WTC11 (cell line): Measurements from ENCODE around the gene MYNN. TPM values are rescaled to one million over a fixed set of nuclear protein-coding genes. Genes with fewer than 3 reads are reported as not detected.

ENCODE experiments used
- ATAC-seq: fragments of 200-7000 bp; cut with Tn5 transposase; 2 replicates; pipeline ENCODE4 v1.10.0; 2021; ENCODE audit warnings: mild to moderate bottlenecking, moderate library complexity
- CTCF ChIA-PET: fragments of 300-600 bp; sonication (Branson Sonifier 250); formaldehyde crosslinking; loops from one replicate; lab custom pipeline; 2021; ENCODE audit warnings: antibody characterized with exemption; lab: Charles Lee
- POLR2A ChIA-PET: fragments of 350-600 bp; sonication (Branson Sonifier 250); formaldehyde crosslinking; loops from one replicate; lab custom pipeline; 2021; ENCODE audit warnings: antibody characterized with exemption; lab: Charles Lee
- DNase-seq: peaks from one replicate; pipeline ENCODE4 v3.0.0; 2021; ENCODE audit warnings: low spot score
- H3K27ac Mint-ChIP-seq: 2 replicates; pipeline ENCODE4 v1.8.0; 2021; ENCODE audit warnings: mixed read lengths
- H3K27me3 Mint-ChIP-seq: 2 replicates; pipeline ENCODE4 v1.8.0; 2021; ENCODE audit warnings: low read depth, mild to moderate bottlenecking, moderate library complexity, mixed read lengths
- H3K36me3 Mint-ChIP-seq: 2 replicates; pipeline ENCODE4 v1.8.0; 2021; ENCODE audit warnings: mixed read lengths
- H3K4me1 Mint-ChIP-seq: 2 replicates; pipeline ENCODE4 v1.8.0; 2022; ENCODE audit warnings: mixed read lengths
- H3K4me3 Mint-ChIP-seq: 2 replicates; pipeline ENCODE4 v1.8.0; 2021; ENCODE audit warnings: mild to moderate bottlenecking, moderate library complexity, mixed read lengths
- H3K9me3 Mint-ChIP-seq: 2 replicates; pipeline ENCODE4 v1.8.0; 2021; ENCODE audit warnings: mixed read lengths
- EMX1 ChIP-seq: fragments of 250-450 bp; sonication (Bioruptor Pico); IDR thresholded peaks from 2 replicates; pipeline ENCODE4 v1.8.0; 2021; ENCODE audit warnings: mild to moderate bottlenecking
- ETV6 ChIP-seq: sonication (generic); formaldehyde crosslinking; IDR thresholded peaks from 2 replicates; pipeline ENCODE4 v1.8.1; 2022; ENCODE audit warnings: mild to moderate bottlenecking, missing genetic modification reagents
- FOXJ3 ChIP-seq: sonication (generic); formaldehyde crosslinking; IDR thresholded peaks from 2 replicates; pipeline ENCODE4 v1.9.0; 2021; ENCODE audit warnings: missing genetic modification reagents, mild to moderate bottlenecking, borderline replicate concordance
- NR3C1 ChIP-seq: sonication (generic); formaldehyde crosslinking; conservative IDR thresholded peaks from 2 replicates; pipeline ENCODE4 v1.8.1; 2023; ENCODE audit warnings: low read depth, mild to moderate bottlenecking, missing genetic modification reagents
- TCF7 ChIP-seq: sonication (generic); formaldehyde crosslinking; IDR thresholded peaks from 2 replicates; pipeline ENCODE4 v1.8.0; 2022; ENCODE audit warnings: mild to moderate bottlenecking, low read depth, missing genetic modification reagents, moderate library complexity
- TEAD1 ChIP-seq: sonication (generic); formaldehyde crosslinking; IDR thresholded peaks from 2 replicates; pipeline ENCODE4 v1.8.0; 2022; ENCODE audit warnings: mild to moderate bottlenecking, missing genetic modification reagents
- ZNF121 ChIP-seq: sonication (generic); formaldehyde crosslinking; IDR thresholded peaks from 2 replicates; pipeline ENCODE4 v1.8.0; 2023; ENCODE audit warnings: missing genetic modification reagents
- ZNF232 ChIP-seq: sonication (generic); formaldehyde crosslinking; IDR thresholded peaks from 2 replicates; pipeline ENCODE4 v1.8.0; 2022; ENCODE audit warnings: mild to moderate bottlenecking, missing genetic modification reagents
- total RNA-seq: library from RNA; stranded (reverse); gene quantifications from 3 replicates; pipeline ENCODE4 v1.2.3, GENCODE V29; 2021
- TF ChIP-seq, protein P1 (sequence below): sonication (generic); formaldehyde crosslinking; IDR thresholded peaks from 2 replicates; pipeline ENCODE4 v1.8.0; 2022; ENCODE audit warnings: missing genetic modification reagents
- TF ChIP-seq, protein P2 (sequence below): fragments of 250-450 bp; sonication (Bioruptor Pico); IDR thresholded peaks from 2 replicates; pipeline ENCODE4 v2.1.2; 2022; ENCODE audit warnings: mild to moderate bottlenecking, moderate library complexity
- TF ChIP-seq, protein P3 (sequence below): fragments of 250-450 bp; sonication (Bioruptor Pico); IDR thresholded peaks from 2 replicates; pipeline ENCODE4 v1.9.0; 2021; ENCODE audit warnings: mild to moderate bottlenecking
- TF ChIP-seq, protein P4 (sequence below): sonication (generic); formaldehyde crosslinking; IDR thresholded peaks from 2 replicates; pipeline ENCODE4 v1.8.0; 2022; ENCODE audit warnings: mild to moderate bottlenecking, missing genetic modification reagents
- TF ChIP-seq, protein P5 (sequence below): sonication (generic); formaldehyde crosslinking; IDR thresholded peaks from 2 replicates; pipeline ENCODE4 v1.8.1; 2022; ENCODE audit warnings: mild to moderate bottlenecking, missing genetic modification reagents, moderate library complexity, borderline replicate concordance
- TF ChIP-seq, protein P6 (sequence below): sonication (generic); formaldehyde crosslinking; IDR thresholded peaks from 2 replicates; pipeline ENCODE4 v1.8.1; 2022; ENCODE audit warnings: low read depth, missing genetic modification reagents, borderline replicate concordance
- TF ChIP-seq, protein P7 (sequence below): fragments of 250-450 bp; sonication (Bioruptor Pico); conservative IDR thresholded peaks from 2 replicates; pipeline ENCODE4 v1.9.0; 2021; ENCODE audit warnings: mild to moderate bottlenecking
- TF ChIP-seq, protein P8 (sequence below): fragments of 250-450 bp; sonication (Bioruptor Pico); IDR thresholded peaks from 2 replicates; pipeline ENCODE4 v1.9.0; 2021; ENCODE audit warnings: moderate library complexity, mild to moderate bottlenecking, inconsistent platforms, borderline replicate concordance

Gene MYNN
- total RNA-seq, 1 experiment from 2014 or later, result 14.3 TPM

DNA sequence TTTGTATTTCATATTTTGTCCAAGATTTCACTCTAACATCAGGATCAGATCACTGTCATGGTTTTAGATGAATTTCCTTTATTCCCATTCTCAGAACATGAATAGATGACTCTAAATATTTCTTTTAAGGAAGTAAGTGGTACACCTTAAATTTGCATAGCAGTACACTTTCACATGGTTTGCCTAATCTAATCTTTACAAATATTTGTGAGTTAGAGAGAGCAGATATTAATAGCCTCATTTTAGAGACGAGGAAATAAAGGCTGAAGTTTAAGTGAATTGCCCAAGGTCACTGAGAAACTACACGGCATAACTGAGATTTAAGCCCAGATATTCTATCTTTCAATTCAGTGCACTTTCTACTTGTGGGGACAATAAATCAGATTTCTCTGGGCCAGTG lies 22.5 kb upstream of the MYNN start (continued):
- no peak for TF ChIP-seq EMX1

DNA sequence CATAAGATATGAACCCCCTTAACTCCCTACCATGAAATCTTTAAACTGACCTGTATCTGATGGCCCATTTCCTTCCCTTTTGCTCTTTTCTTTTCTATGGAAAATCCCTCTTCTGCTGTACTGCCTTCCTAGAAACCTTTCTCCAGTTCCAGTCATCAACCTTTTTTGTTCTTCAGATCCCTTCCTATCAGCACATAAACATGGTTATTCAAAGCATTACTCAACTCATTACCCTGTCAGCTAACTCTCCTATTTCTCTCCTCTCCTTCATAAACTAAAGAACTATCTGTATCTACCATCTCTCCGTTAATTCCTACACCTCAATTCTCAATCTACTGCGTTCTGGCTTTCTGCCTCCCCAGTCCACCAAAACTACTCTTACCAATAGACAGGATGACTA lies 21.3 kb upstream of the MYNN start:
- DNase-seq (no peak), ATAC-seq (no peak)
- Mint-ChIP-seq H3K4me3 (no peak overlapping the region), H3K4me1 (peaks cover 7% of the 10 kb centered on the region), H3K27me3 (no peaks in the 10 kb centered on the region), H3K27ac (no peak overlapping the region), H3K9me3 (no peaks in the 10 kb centered on the region), H3K36me3 (no peaks in the 10 kb centered on the region)
- TF ChIP-seq, protein P1, sequence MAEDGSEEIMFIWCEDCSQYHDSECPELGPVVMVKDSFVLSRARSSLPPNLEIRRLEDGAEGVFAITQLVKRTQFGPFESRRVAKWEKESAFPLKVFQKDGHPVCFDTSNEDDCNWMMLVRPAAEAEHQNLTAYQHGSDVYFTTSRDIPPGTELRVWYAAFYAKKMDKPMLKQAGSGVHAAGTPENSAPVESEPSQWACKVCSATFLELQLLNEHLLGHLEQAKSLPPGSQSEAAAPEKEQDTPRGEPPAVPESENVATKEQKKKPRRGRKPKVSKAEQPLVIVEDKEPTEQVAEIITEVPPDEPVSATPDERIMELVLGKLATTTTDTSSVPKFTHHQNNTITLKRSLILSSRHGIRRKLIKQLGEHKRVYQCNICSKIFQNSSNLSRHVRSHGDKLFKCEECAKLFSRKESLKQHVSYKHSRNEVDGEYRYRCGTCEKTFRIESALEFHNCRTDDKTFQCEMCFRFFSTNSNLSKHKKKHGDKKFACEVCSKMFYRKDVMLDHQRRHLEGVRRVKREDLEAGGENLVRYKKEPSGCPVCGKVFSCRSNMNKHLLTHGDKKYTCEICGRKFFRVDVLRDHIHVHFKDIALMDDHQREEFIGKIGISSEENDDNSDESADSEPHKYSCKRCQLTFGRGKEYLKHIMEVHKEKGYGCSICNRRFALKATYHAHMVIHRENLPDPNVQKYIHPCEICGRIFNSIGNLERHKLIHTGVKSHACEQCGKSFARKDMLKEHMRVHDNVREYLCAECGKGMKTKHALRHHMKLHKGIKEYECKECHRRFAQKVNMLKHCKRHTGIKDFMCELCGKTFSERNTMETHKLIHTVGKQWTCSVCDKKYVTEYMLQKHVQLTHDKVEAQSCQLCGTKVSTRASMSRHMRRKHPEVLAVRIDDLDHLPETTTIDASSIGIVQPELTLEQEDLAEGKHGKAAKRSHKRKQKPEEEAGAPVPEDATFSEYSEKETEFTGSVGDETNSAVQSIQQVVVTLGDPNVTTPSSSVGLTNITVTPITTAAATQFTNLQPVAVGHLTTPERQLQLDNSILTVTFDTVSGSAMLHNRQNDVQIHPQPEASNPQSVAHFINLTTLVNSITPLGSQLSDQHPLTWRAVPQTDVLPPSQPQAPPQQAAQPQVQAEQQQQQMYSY (CRISPR knock-in tag), result no peak
- TF ChIP-seq, protein P2, sequence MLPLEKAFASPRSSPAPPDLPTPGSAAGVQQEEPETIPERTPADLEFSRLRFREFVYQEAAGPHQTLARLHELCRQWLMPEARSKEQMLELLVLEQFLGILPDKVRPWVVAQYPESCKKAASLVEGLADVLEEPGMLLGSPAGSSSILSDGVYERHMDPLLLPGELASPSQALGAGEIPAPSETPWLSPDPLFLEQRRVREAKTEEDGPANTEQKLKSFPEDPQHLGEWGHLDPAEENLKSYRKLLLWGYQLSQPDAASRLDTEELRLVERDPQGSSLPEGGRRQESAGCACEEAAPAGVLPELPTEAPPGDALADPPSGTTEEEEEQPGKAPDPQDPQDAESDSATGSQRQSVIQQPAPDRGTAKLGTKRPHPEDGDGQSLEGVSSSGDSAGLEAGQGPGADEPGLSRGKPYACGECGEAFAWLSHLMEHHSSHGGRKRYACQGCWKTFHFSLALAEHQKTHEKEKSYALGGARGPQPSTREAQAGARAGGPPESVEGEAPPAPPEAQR (CRISPR knock-in tag), result no peak
- TF ChIP-seq TCF7 (CRISPR knock-in tag) (no peak), NR3C1 (CRISPR knock-in tag) (no peak), ETV6 (no peak)
- CTCF ChIA-PET, result no interaction called here
- POLR2A ChIA-PET, result interaction anchor here (0.6 kb wide), 1 partner anchor 287 kb away, joined by 3 read pairs; no protein-coding TSS in a partner anchor

DNA sequence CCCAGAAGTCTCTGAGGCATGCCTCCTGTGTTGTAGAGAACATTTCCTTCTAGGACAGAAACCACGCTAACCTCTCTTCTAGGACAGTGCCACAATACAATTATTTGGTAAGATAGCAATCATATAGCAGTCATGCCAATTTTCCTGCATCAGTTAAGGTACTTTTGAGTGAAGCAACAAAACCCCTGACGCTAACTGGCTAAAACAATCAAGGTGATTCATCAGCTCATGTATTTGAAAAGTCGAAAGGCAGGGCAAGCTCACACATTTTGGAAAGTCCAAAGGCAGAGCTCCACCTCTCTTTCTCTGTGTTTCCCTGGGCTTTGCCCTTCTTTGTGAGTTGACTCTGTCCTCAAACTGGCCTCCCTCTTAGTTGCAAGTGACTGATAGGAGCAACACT lies 18.5 kb upstream of the MYNN start:
- Mint-ChIP-seq H3K27me3 (no peaks in the 10 kb centered on the region), H3K4me3 (no peak overlapping the region), H3K27ac (no peak overlapping the region), H3K36me3 (no peaks in the 10 kb centered on the region), H3K9me3 (peaks cover 4% of the 10 kb centered on the region; the same call in 1 of the 2 replicates), H3K4me1 (peaks cover 7% of the 10 kb centered on the region)
- ATAC-seq (no peak), DNase-seq (no peak)
- TF ChIP-seq, protein P3, sequence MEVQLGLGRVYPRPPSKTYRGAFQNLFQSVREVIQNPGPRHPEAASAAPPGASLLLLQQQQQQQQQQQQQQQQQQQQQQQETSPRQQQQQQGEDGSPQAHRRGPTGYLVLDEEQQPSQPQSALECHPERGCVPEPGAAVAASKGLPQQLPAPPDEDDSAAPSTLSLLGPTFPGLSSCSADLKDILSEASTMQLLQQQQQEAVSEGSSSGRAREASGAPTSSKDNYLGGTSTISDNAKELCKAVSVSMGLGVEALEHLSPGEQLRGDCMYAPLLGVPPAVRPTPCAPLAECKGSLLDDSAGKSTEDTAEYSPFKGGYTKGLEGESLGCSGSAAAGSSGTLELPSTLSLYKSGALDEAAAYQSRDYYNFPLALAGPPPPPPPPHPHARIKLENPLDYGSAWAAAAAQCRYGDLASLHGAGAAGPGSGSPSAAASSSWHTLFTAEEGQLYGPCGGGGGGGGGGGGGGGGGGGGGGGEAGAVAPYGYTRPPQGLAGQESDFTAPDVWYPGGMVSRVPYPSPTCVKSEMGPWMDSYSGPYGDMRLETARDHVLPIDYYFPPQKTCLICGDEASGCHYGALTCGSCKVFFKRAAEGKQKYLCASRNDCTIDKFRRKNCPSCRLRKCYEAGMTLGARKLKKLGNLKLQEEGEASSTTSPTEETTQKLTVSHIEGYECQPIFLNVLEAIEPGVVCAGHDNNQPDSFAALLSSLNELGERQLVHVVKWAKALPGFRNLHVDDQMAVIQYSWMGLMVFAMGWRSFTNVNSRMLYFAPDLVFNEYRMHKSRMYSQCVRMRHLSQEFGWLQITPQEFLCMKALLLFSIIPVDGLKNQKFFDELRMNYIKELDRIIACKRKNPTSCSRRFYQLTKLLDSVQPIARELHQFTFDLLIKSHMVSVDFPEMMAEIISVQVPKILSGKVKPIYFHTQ, result no peak
- TF ChIP-seq ZNF232, result no peak
- ChIA-PET POLR2A (no interaction called here), CTCF (interaction anchor here (1.2 to 1.5 kb wide), 2 partner anchors 9 to 11 kb away, joined by 3 read pairs; no protein-coding TSS in a partner anchor)

DNA sequence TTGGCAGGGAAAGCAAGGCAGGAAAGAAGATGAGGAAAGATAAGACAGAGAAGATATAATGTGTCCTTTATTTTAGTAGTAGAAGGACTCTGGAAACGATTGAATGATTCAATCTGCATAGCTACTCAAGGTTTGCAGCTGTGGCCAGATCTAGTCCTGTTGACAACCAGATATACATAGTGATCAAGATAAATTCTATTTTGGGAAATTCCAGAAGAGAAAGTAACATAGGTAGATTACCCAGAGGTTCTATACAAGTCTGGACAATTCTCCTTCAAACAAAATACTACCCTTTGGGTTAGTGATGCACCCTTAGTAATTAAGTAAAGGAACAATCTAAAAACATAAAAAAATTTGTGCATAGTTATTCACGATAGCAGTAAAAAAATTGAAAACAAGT lies 17.7 kb upstream of the MYNN start:
- Mint-ChIP-seq H3K27ac (no peak overlapping the region), H3K4me1 (peaks cover 7% of the 10 kb centered on the region), H3K4me3 (no peak overlapping the region), H3K9me3 (peaks cover 7% of the 10 kb centered on the region; the same call in 1 of the 2 replicates), H3K36me3 (no peaks in the 10 kb centered on the region), H3K27me3 (no peaks in the 10 kb centered on the region)
- ChIA-PET POLR2A (no interaction called here), CTCF (no interaction called here)
- DNase-seq, result no peak
- ATAC-seq, result no peak
- TF ChIP-seq FOXJ3 (CRISPR knock-in tag), result no peak
- TF ChIP-seq, protein P4, sequence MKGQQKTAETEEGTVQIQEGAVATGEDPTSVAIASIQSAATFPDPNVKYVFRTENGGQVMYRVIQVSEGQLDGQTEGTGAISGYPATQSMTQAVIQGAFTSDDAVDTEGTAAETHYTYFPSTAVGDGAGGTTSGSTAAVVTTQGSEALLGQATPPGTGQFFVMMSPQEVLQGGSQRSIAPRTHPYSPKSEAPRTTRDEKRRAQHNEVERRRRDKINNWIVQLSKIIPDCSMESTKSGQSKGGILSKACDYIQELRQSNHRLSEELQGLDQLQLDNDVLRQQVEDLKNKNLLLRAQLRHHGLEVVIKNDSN, result no peak
- TF ChIP-seq, protein P5, sequence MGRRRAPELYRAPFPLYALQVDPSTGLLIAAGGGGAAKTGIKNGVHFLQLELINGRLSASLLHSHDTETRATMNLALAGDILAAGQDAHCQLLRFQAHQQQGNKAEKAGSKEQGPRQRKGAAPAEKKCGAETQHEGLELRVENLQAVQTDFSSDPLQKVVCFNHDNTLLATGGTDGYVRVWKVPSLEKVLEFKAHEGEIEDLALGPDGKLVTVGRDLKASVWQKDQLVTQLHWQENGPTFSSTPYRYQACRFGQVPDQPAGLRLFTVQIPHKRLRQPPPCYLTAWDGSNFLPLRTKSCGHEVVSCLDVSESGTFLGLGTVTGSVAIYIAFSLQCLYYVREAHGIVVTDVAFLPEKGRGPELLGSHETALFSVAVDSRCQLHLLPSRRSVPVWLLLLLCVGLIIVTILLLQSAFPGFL, result no peak
- TF ChIP-seq, protein P6, sequence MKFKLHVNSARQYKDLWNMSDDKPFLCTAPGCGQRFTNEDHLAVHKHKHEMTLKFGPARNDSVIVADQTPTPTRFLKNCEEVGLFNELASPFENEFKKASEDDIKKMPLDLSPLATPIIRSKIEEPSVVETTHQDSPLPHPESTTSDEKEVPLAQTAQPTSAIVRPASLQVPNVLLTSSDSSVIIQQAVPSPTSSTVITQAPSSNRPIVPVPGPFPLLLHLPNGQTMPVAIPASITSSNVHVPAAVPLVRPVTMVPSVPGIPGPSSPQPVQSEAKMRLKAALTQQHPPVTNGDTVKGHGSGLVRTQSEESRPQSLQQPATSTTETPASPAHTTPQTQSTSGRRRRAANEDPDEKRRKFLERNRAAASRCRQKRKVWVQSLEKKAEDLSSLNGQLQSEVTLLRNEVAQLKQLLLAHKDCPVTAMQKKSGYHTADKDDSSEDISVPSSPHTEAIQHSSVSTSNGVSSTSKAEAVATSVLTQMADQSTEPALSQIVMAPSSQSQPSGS (CRISPR knock-in tag), result no peak
- TF ChIP-seq, protein P7, sequence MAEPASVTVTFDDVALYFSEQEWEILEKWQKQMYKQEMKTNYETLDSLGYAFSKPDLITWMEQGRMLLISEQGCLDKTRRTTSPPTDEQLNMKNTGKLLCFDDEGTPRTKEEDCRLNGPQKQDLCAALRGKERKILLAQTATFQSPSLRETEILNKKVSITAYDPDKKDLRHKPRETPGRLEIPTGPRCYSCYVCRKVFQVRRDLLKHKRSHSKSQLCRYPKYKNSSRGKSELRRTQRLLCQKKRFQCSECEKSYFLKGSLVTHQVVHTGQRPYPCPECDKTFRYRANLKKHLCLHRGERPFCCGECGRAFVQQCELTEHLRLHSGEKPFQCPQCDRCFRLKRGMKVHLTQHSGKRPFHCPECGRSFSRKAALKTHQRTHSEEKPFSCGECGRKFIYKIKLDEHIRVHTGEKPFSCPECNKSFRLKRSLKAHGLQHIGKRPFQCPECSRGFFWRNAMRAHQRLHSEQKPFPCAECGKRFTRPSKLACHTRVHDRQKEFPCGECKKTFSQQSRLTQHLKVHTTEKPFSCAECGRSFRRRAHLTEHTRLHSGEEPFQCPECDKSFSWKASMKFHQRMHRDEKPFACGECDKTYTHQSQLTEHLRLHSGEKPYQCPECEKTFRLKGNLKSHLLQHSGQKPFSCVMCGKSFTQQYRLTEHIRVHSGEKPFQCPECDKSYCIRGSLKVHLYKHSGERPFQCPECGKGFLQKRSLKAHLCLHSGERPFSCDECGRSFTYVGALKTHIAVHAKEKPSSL, result no peak
- TF ChIP-seq TEAD1, result no peak
- TF ChIP-seq, protein P8, sequence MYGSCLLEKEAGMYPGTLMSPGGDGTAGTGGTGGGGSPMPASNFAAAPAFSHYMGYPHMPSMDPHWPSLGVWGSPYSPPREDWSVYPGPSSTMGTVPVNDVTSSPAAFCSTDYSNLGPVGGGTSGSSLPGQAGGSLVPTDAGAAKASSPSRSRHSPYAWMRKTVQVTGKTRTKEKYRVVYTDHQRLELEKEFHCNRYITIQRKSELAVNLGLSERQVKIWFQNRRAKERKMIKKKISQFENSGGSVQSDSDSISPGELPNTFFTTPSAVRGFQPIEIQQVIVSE, result no peak
- no peak for TF ChIP-seq ZNF121 (CRISPR knock-in tag)
